GM20000 (cell line): ENCODE measurements around the gene FAM78A.
A peak's percentile ranks its signal among the peaks of the same experiment; 100 is the strongest.

ENCODE experiments used
- DNase-seq: peaks from one replicate; pipeline ENCODE4 v3.0.0; 2012; ENCODE audit warnings: low spot score
- TF ChIP-seq, protein P1 (sequence below): IDR thresholded peaks from 2 replicates; pipeline ENCODE4 v1.5.1; 2012; ENCODE audit warnings: mild to moderate bottlenecking, control low read depth; ENCODE audit errors: extremely low read depth, missing control alignments

The FAM78A gene

DNA sequence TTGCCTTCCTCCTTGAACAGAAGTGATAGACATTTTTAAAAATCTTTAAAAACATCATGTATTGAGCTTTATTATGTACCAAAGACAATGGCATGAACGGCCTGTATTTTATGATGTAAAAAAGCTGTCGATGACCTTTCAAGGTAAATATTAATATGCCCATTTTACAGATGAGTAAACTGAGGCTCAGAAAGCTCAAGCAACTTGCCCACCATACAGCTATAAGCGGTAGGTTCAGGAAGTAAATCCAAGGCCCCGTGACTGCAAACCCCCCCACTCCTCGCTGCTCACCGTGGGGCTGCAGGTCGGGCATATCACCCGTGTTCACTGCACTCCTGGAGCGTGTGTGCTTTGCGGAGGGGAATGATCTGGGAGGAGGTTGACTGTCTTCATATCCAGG lies 16.6 kb upstream of the FAM78A start:
- TF ChIP-seq, protein P1, sequence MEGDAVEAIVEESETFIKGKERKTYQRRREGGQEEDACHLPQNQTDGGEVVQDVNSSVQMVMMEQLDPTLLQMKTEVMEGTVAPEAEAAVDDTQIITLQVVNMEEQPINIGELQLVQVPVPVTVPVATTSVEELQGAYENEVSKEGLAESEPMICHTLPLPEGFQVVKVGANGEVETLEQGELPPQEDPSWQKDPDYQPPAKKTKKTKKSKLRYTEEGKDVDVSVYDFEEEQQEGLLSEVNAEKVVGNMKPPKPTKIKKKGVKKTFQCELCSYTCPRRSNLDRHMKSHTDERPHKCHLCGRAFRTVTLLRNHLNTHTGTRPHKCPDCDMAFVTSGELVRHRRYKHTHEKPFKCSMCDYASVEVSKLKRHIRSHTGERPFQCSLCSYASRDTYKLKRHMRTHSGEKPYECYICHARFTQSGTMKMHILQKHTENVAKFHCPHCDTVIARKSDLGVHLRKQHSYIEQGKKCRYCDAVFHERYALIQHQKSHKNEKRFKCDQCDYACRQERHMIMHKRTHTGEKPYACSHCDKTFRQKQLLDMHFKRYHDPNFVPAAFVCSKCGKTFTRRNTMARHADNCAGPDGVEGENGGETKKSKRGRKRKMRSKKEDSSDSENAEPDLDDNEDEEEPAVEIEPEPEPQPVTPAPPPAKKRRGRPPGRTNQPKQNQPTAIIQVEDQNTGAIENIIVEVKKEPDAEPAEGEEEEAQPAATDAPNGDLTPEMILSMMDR = no peak
- DNase-seq = no peak

DNA sequence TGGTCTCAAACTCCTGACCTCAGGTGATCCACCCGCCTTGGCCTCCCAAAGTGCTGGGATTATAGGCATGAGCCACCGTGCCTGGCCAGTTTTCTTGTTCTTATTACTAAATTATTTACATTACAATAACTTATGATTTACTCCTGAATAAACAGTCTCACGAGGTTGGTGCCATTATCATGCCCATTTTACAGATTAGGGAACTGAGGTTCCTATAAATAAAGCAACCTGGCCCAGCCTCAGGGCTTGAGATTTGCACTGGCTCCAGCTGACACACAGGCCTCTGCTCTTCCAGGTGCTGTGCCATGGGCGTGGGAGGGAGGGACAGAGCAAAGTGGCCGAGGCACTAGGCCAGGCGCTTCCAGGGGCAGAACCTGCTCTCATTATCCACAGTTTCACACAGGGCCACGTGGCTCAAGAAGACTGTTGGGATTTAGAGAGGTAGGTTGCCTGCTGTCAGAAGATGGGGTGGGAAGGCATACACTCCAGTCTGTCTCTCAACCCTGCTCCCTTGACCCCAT lies 15.5 kb upstream of the FAM78A start:
- no peak for DNase-seq
- TF ChIP-seq, protein P1 = no peak

DNA sequence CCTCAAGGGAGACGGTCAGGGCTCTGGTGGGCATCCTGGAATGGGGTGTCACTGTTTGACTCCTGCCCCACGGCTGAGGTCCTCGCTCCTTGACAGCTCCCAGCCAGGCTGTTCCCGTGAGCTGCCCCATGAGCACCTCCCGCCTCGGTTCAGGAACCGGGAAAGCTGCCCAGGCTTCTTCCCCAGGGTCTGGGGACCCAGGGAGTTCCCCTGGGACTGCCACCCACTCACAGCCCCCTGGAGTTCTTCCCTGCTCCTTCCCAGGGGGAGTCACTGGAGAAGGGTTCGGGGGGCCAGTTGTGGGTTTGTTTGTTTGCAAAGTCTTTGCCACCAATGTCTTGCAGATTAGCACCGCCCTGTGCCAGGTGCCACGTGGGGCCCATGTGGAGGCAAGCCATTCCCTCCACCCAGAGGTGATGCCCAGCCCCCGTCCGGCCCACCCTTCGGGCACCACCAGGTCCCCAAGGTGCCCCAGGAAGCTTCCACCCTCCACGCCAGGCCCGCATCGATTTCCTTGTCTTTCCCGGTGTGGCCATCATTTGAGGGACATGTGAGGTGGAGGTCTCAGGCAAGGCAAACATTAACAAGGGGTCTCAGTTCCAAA lies 14.6 kb upstream of the FAM78A start:
- TF ChIP-seq, protein P1 = no peak
- no peak for DNase-seq

DNA sequence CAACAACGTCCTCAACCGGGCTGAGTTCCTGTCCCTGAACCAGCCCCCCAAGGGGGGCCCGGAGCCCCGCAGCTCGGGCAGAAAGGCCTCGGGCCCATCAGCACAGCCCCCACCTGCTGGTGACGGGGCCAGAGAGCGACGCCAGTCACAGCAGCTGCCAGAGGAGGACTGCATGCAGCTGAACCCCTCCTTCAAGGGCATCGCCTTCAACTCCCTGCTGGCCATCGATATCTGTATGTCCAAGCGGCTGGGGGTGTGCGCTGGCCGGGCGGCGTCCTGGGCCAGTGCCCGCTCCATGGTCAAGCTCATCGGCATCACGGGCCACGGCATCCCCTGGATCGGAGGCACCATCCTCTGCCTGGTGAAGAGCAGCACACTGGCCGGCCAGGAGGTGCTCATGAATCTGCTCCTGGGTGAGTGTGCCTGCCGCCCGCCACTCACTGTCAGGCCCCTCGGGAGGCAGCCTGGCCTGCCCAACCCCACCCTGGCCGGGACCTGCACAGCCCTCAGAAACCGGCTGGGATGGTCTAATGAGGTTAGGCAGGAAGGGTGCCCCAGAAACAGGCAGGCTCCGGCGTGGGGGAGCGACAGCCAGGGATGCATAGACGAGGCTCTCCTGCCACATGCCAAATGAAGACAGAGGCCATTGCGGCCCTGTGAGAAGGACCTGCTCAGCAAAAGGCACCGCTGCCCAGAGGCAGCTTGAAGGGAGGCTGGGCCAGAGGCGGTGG lies 13.9 kb upstream of the FAM78A start:
- TF ChIP-seq, protein P1 = no peak
- no peak for DNase-seq

DNA sequence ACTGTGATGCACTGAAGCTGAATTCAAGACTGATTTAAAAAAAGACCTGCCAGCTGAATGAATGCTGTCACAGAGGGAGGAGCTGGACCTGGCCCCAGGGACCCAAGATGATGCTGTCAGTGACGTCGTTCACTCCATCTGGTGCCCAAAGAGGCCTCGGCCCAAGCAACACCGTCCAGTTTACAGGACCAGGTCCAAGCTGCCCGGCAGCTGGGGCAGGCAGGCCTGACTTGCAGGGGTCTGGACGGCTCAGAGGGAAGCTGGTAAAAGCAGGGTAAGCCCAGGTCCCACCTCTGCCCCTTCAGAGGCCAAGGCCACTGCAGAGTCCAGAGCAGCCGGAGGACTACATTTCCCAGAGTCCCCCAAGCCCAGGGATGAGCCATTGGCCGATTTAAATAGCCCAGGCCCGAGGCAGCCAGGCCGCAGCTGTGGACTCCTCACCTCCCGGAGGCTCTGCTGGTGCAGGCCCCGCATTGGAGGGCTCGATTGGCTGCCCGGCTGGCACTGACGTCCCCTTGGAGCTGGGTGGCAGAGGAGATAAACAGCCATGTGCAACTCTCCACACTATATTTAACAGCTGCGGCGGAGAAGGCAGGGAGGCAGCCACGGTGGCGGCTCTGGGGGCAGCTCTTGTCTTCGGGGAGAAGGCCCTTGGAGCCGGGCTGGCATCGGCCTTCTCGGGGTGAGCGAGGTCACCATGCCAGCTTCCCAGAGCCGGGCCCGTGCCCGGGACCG lies 13.2 kb upstream of the FAM78A start, which contains the start of gene PLPP7:
Gene PLPP7 (plus strand): TSS at position 423 of the 735 bp plus-strand sequence. CDS start 275 bp downstream, at position 698.
- TF ChIP-seq, protein P1 = no peak
- DNase-seq = peak; percentile 84

DNA sequence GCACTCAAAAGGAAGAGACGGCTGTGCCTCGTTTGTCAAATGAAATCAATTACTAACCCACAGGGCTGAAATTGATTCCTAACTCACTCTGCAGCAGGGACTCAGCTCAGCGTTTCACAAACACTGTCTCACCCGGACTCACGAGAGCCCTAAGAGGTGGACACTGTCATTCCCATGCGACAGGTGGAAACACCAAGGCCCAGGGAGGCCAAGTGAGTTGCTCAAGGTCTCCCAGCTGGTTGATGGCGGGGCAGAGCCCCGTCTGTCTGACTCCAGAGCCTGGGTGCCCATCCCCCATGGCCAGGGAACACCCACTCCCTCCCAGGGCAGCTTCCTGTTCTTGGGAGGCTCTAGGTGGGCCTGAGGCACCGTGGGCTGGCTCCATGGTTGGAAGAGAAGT lies 11.9 kb upstream of the FAM78A start:
- TF ChIP-seq, protein P1 = no peak
- no peak for DNase-seq

DNA sequence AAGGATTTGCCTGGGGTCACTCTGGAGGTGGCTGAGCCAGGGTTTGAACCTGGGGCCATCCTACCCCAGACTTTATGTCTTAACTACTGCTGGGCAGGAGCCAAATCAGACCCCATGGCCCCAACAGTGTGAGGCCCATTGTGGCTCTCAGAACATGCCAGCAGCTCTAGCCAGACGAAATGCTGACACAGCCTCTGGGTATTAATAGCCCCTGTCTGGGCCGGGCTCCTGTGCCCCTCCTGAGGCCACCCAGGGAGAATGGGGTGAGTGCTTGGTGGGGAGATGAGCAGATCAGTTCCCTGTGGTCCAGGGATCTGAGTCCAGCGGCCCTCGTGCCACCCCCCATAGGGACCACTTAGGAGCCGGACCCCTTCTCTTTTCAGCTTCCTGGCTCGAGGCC lies 11.0 kb upstream of the FAM78A start:
- TF ChIP-seq, protein P1 = no peak
- DNase-seq = no peak
